Breast epithelium (tissue), 4 donors: ENCODE data around the gene CASS4. TPM values are rescaled to one million over a fixed set of nuclear protein-coding genes. Genes with fewer than 3 reads are reported as not detected.

Source experiments
- DNase-seq, 2 donors: peaks; one replicate each; pipeline ENCODE4 v3.0.0-alpha.2; 2019; ENCODE audit warnings: low spot score in 2 of 2
- H3K27ac ChIP-seq, 2 donors: fragments of 200-600 bp; sonication (generic) in 1 of 2; one replicate each; pipeline ENCODE4 v1.5.1; 2016 to 2019; ENCODE audit warnings: mild to moderate bottlenecking in 1 of 2
- H3K27me3 ChIP-seq, 2 donors: fragments of 200-600 bp; sonication (generic) in 1 of 2; one replicate each; pipeline versions ENCODE4 v1.5.1 to v1.6.0; 2017 to 2019; ENCODE audit warnings: control low read depth in 1 of 2, mild to moderate bottlenecking in 1 of 2
- H3K36me3 ChIP-seq: fragments of 200-600 bp; one replicate; pipeline ENCODE4 v1.5.1; 2019
- H3K4me1 ChIP-seq, 2 donors: fragments of 200-600 bp; sonication (generic); one replicate each; pipeline ENCODE4 v1.5.1; 2016 to 2019; ENCODE audit warnings: control low read depth in 1 of 2
- H3K4me3 ChIP-seq, 3 donors: fragments of 200-600 bp; sonication (generic); 1 replicate in 2 of 3; 2 replicates in 1 of 3; pipeline ENCODE4 v1.5.1; 2016 to 2019; ENCODE audit warnings: mild to moderate bottlenecking in 3 of 3, moderate library complexity in 2 of 3
- H3K9me3 ChIP-seq, 2 donors: fragments of 200-600 bp; sonication (generic) in 1 of 2; one replicate each; pipeline ENCODE4 v1.5.1; 2016 to 2019; ENCODE audit warnings: control low read depth in 1 of 2
- CTCF ChIP-seq, 3 donors: fragments of 450-650 bp; IDR thresholded peaks; one replicate each; pipeline ENCODE4 v1.5.1; 2016 to 2017; ENCODE audit warnings: antibody characterized with exemption in 3 of 3, mild to moderate bottlenecking in 3 of 3, moderate library complexity in 3 of 3
- POLR2A ChIP-seq: fragments of 450-650 bp; IDR thresholded peaks from one replicate; pipeline ENCODE4 v1.6.1; 2016; ENCODE audit warnings: antibody characterized with exemption, mild to moderate bottlenecking, moderate library complexity
- POLR2AphosphoS5 ChIP-seq, 3 donors: sonication (generic); formaldehyde crosslinking; IDR thresholded peaks; one replicate each; pipeline ENCODE4 v1.6.1; 2017; ENCODE audit warnings: antibody characterized with exemption in 3 of 3
- intact Hi-C: fragments of 100-400 bp; cut with DNase I; formaldehyde crosslinking; loops from one replicate; pipeline ENCODE4 v1.15.1; 2023; ENCODE audit warnings: low total_unique reads
- total RNA-seq, 3 donors: library from RNA; depleted of rRNA; stranded (reverse); fragments of >200 nt; gene quantifications; one replicate each; pipeline ENCODE4 v1.1.0, GENCODE V29; 2016

The CASS4 gene
- total RNA-seq, 3 donors from 2014 or later: 1.6 to 3.4 (median 2.2) TPM

- intact Hi-C loops: no loop called here
- TF ChIP-seq POLR2AphosphoS5 (IDR thresholded peaks at IDR 0.05): no peak
- no peak for TF ChIP-seq POLR2A
- no peak for TF ChIP-seq CTCF (IDR thresholded peaks at IDR 0.05)
- H3K27me3 ChIP-seq: no peaks in the 10 kb centered on the region
- H3K9me3 ChIP-seq: no peaks in the 10 kb centered on the region
- H3K4me1 ChIP-seq: no peaks in the 10 kb centered on the region
- no peaks in the 10 kb centered on the region for H3K36me3 ChIP-seq
- no peak for DNase-seq
- H3K4me3 ChIP-seq: no peak overlapping the region
- no peak overlapping the region for H3K27ac ChIP-seq
These were observed 31.8 kb downstream of the CASS4 start for GRCh38 chr20:56443654-56444540.

- Histone ChIP-seq H3K36me3 (no peaks in the 10 kb centered on the region), H3K4me3 (no peak overlapping the region), H3K27ac (no peak overlapping the region), H3K27me3 (no peaks in the 10 kb centered on the region), H3K9me3 (no peaks in the 10 kb centered on the region), H3K4me1 (no peaks in the 10 kb centered on the region)
- intact Hi-C loops: loop anchor here (5.0 kb wide), 1 partner anchor 537 kb away; no protein-coding TSS in a partner anchor
- no peak for DNase-seq
- TF ChIP-seq POLR2AphosphoS5 (IDR thresholded peaks at IDR 0.05): no peak
- TF ChIP-seq CTCF (IDR thresholded peaks at IDR 0.05): no peak
- TF ChIP-seq POLR2A: no peak
These were observed 33.1 kb downstream of the CASS4 start for GRCh38 chr20:56445130-56445529.

GRCh38 chr20:56445540-56445939 lies 33.5 kb downstream of the CASS4 start:
- intact Hi-C loops: loop anchor here (5.0 kb wide), 1 partner anchor 537 kb away; no protein-coding TSS in a partner anchor
- Histone ChIP-seq H3K27me3 (no peaks in the 10 kb centered on the region), H3K4me3 (no peak overlapping the region), H3K9me3 (no peaks in the 10 kb centered on the region), H3K4me1 (no peaks in the 10 kb centered on the region), H3K27ac (no peak overlapping the region), H3K36me3 (no peaks in the 10 kb centered on the region)
- no peak for TF ChIP-seq POLR2AphosphoS5 (IDR thresholded peaks at IDR 0.05)
- TF ChIP-seq POLR2A: no peak
- no peak for TF ChIP-seq CTCF (IDR thresholded peaks at IDR 0.05)
- no peak for DNase-seq

- intact Hi-C loops: loop anchor here (5.0 kb wide), 1 partner anchor 535 kb away; no protein-coding TSS in a partner anchor
- no peak for DNase-seq
These were observed 35.2 kb downstream of the CASS4 start for GRCh38 chr20:56447227-56447626.

More at GRCh38 chr20:56447227-56447626, 35.2 kb downstream of the CASS4 start:
- Histone ChIP-seq H3K4me1 (no peaks in the 10 kb centered on the region), H3K27ac (no peak overlapping the region), H3K36me3 (no peaks in the 10 kb centered on the region), H3K27me3 (no peaks in the 10 kb centered on the region), H3K9me3 (no peaks in the 10 kb centered on the region), H3K4me3 (no peak overlapping the region)
- TF ChIP-seq POLR2A: no peak
- TF ChIP-seq CTCF (IDR thresholded peaks at IDR 0.05): no peak
- no peak for TF ChIP-seq POLR2AphosphoS5 (IDR thresholded peaks at IDR 0.05)
